ENCODE data around the gene PSME1.

GRCh38 chr14:24184104-24184970 lies 48.3 kb downstream of the PSME1 start:
- TF ChIP-seq CTCF (conservative IDR thresholded peaks at IDR 0.05; ENCODE audit: low read length): no peak
- TF ChIP-seq EZH2phosphoT487 (IDR thresholded peaks at IDR 0.05; ENCODE audit: borderline replicate concordance, low read depth, low read length): no peak
